HepG2 (cell line): ENCODE results near the gene NCOA6. TPM values are rescaled to one million over a fixed set of nuclear protein-coding genes. Genes with fewer than 3 reads are reported as not detected.

Source experiments
- ARNT2 ChIP-seq: sonication (generic); formaldehyde crosslinking; IDR thresholded peaks from 2 replicates; pipeline ENCODE4 v1.8.0; 2022; ENCODE audit warnings: mild to moderate bottlenecking, low read depth, missing genetic modification reagents, moderate library complexity
- BCL3 ChIP-seq: sonication (generic); formaldehyde crosslinking; IDR thresholded peaks from 2 replicates; pipeline ENCODE4 v1.5.1; 2020; ENCODE audit warnings: mild to moderate bottlenecking, missing genetic modification reagents, moderate library complexity
- DMTF1 ChIP-seq: sonication (generic); formaldehyde crosslinking; IDR thresholded peaks from 2 replicates; pipeline ENCODE4 v1.4.0; 2020; ENCODE audit warnings: mild to moderate bottlenecking, missing genetic modification reagents
- FOXK2 ChIP-seq: fragments of 450-650 bp; IDR thresholded peaks from 2 replicates; pipeline ENCODE4 v1.6.1; 2016
- FOXP4 ChIP-seq: sonication (generic); formaldehyde crosslinking; IDR thresholded peaks from 2 replicates; pipeline ENCODE4 v1.4.0; 2020; ENCODE audit warnings: missing genetic modification reagents
- GFI1 ChIP-seq: sonication (generic); formaldehyde crosslinking; IDR thresholded peaks from 2 replicates; pipeline ENCODE4 v1.5.0; 2020; ENCODE audit warnings: missing genetic modification reagents, mild to moderate bottlenecking, borderline replicate concordance
- HDAC2 ChIP-seq: sonication (generic); formaldehyde crosslinking; IDR thresholded peaks from 2 replicates; pipeline ENCODE4 v1.4.0; 2020; ENCODE audit warnings: missing genetic modification reagents
- HMG20B ChIP-seq: conservative IDR thresholded peaks from 2 replicates; pipeline ENCODE4 v1.6.1; 2016; ENCODE audit warnings: missing genetic modification reagents, missing compliant biosample characterization
- MAFF ChIP-seq: IDR thresholded peaks from 2 replicates; pipeline ENCODE4 v1.6.1; 2011; ENCODE audit warnings: low read depth, low read length, improper control_type of control experiment
- MATR3 ChIP-seq: sonication (generic); formaldehyde crosslinking; IDR thresholded peaks from 2 replicates; pipeline ENCODE4 v1.4.0; 2020; ENCODE audit warnings: missing genetic modification reagents
- TP53 ChIP-seq: sonication (generic); formaldehyde crosslinking; conservative IDR thresholded peaks from 2 replicates; pipeline ENCODE4 v1.4.0; 2020; ENCODE audit warnings: missing genetic modification reagents
- ZC3H4 ChIP-seq: sonication (generic); formaldehyde crosslinking; IDR thresholded peaks from 2 replicates; pipeline ENCODE4 v1.4.0; 2020; ENCODE audit warnings: missing genetic modification reagents, borderline replicate concordance
- ZHX2 ChIP-seq, 2 experiments: sonication (generic) in 1 of 2; formaldehyde crosslinking in 1 of 2; IDR thresholded peaks; 2 replicates each; pipeline versions ENCODE4 v1.6.1 to v1.9.0; 2014 to 2022; ENCODE audit warnings: antibody characterized with exemption in 1 of 2, borderline replicate concordance in 1 of 2, inconsistent platforms in 1 of 2, low read depth in 1 of 2, missing genetic modification reagents in 1 of 2
- ZNF10 ChIP-seq: sonication (generic); formaldehyde crosslinking; IDR thresholded peaks from 2 replicates; pipeline ENCODE4 v1.4.0; 2020; ENCODE audit warnings: mild to moderate bottlenecking, low read depth, missing genetic modification reagents, borderline replicate concordance
- ZNF441 ChIP-seq: sonication (generic); formaldehyde crosslinking; IDR thresholded peaks from 2 replicates; pipeline ENCODE4 v1.7.0; 2021; ENCODE audit warnings: missing genetic modification reagents, borderline replicate concordance
- ZNF652 ChIP-seq: IDR thresholded peaks from 2 replicates; pipeline ENCODE4 v1.6.1; 2016; ENCODE audit warnings: low read depth, borderline replicate concordance
- ZNF674 ChIP-seq: sonication (generic); formaldehyde crosslinking; IDR thresholded peaks from 2 replicates; pipeline ENCODE4 v1.5.0; 2020; ENCODE audit warnings: low read depth, mild to moderate bottlenecking, missing genetic modification reagents
- polyA plus RNA-seq, 8 experiments: library from polyadenylated mRNA; depleted of rRNA in 3 of 8; stranded (reverse) in 7 of 8; unstranded in 1 of 8; fragments of >200 nt; fragmentation: Illumina TruSeq in 4 of 8; extraction: Trizol in 4 of 8; gene quantifications; 2 replicates each; pipeline versions ENCODE4 v1.2.1 to v1.2.3, GENCODE V29; 2011 to 2016; ENCODE audit warnings: low read depth in 4 of 8, missing spikeins in 1 of 8, mixed read lengths in 1 of 8; ENCODE audit not compliant: insufficient read depth in 1 of 8
- total RNA-seq, 5 experiments: library from RNA; depleted of rRNA; stranded (reverse); fragments of >200 nt; fragmentation: Illumina TruSeq; extraction: Trizol; gene quantifications; 2 replicates each; pipeline ENCODE4 v1.2.3, GENCODE V29; 2016; ENCODE audit warnings: low read depth in 1 of 5

Gene NCOA6
- total and polyA plus RNA-seq, 2 of the 13 experiments (the other 11 are each of a cell fraction or from before 2014, with no cell fraction given): 11.2 to 29.3 TPM

- TF ChIP-seq DMTF1 (CRISPR knock-in tag) (no peak), BCL3 (no peak), ZC3H4 (CRISPR knock-in tag) (no peak), FOXP4 (peak; percentile 51), HMG20B (peak; percentile 57; the same call in 1 of the 2 replicates), HDAC2 (CRISPR knock-in tag) (peak; percentile 70; the same call in 1 of the 2 replicates), ZNF652 (CRISPR knock-in tag) (no peak), ARNT2 (CRISPR knock-in tag) (no peak), ZHX2 (IDR thresholded peaks at IDR 0.05; ENCODE audit: low read depth) (no peak), ZHX2 (CRISPR knock-in tag; IDR thresholded peaks at IDR 0.05; ENCODE audit: borderline replicate concordance) (no peak), ZNF10 (CRISPR knock-in tag) (no peak), FOXK2 (no peak), GFI1 (peak; percentile 99), ZNF441 (no peak), TP53 (CRISPR knock-in tag) (no peak), MAFF (no peak), ZNF674 (no peak), MATR3 (CRISPR knock-in tag) (no peak)
Measured at GRCh38 chr20:34717230-34718095, 108.0 kb downstream of the NCOA6 start (continued).
